Stomach smooth muscle (tissue), 2 donors: ENCODE measurements around the gene PDE4B.

ENCODE experiments used
- H3K27ac ChIP-seq: one replicate; pipeline ENCODE4 v1.7.0; 2013; ENCODE audit warnings: mild to moderate bottlenecking, low read length, inconsistent platforms
- H3K27me3 ChIP-seq, 2 donors: one replicate each; pipeline ENCODE4 v1.7.0; 2013; ENCODE audit warnings: low read length in 2 of 2; ENCODE audit not compliant: insufficient read depth in 2 of 2, control insufficient read depth in 1 of 2
- H3K36me3 ChIP-seq, 2 donors: one replicate each; pipeline ENCODE4 v1.7.0; 2013; ENCODE audit warnings: low read length in 2 of 2; ENCODE audit not compliant: control insufficient read depth in 2 of 2, insufficient read depth in 2 of 2
- H3K4me1 ChIP-seq: one replicate; pipeline ENCODE4 v1.7.0; 2013; ENCODE audit warnings: low read length; ENCODE audit not compliant: control insufficient read depth, insufficient read depth
- H3K4me3 ChIP-seq, 2 donors: one replicate each; pipeline ENCODE4 v1.7.0; 2013; ENCODE audit warnings: low read length in 2 of 2
- H3K9ac ChIP-seq, 2 donors: one replicate each; pipeline ENCODE4 v1.7.0; 2013; ENCODE audit warnings: low read length in 2 of 2, mild to moderate bottlenecking in 1 of 2
- H3K9me3 ChIP-seq, 2 donors: one replicate each; pipeline ENCODE4 v1.7.0; 2013; ENCODE audit warnings: low read length in 2 of 2; ENCODE audit not compliant: control insufficient read depth in 2 of 2
- donor health status: healthy.
- donor health status: Pancreatic carcinoma.

PDE4B gene

DNA sequence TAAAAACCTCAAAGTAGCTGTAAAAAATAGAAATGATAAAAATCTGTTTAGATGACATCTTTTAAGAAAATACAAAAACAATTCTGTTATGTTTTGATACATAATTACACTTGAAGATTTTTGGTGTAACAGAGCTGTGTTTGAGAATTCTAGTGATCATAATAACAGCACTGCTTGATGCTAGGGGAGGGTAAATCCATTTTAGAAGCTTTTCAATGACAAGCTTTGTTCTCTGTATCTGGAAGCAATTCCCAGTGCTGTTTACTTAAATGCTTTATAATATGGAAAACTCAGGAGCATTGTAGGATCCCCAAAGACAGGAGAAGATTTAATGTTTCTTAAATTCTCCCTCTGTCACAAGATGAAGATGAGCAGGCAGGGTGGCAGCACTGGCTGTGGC lies 359.3 kb downstream of the PDE4B start:
- Histone ChIP-seq H3K9me3 (no peaks in the 10 kb centered on the region), H3K36me3 (no peaks in the 10 kb centered on the region), H3K4me3 (no peak overlapping the region), H3K27me3 (no peaks in the 10 kb centered on the region), H3K27ac (no peak overlapping the region), H3K4me1 (no peaks in the 10 kb centered on the region), H3K9ac (no peak overlapping the region)

- Histone ChIP-seq H3K9ac (no peak overlapping the region), H3K9me3 (no peaks in the 10 kb centered on the region), H3K36me3 (no peaks in the 10 kb centered on the region), H3K4me3 (no peak overlapping the region), H3K4me1 (no peaks in the 10 kb centered on the region), H3K27me3 (no peaks in the 10 kb centered on the region), H3K27ac (no peak overlapping the region)
These were observed 361.7 kb downstream of the PDE4B start for GRCh38 chr1:66154394-66154793.

- no peaks in the 10 kb centered on the region for H3K9me3 ChIP-seq
- H3K27me3 ChIP-seq = no peaks in the 10 kb centered on the region
- no peaks in the 10 kb centered on the region for H3K4me1 ChIP-seq
- no peak overlapping the region for H3K9ac ChIP-seq
- no peak overlapping the region for H3K4me3 ChIP-seq
- no peaks in the 10 kb centered on the region for H3K36me3 ChIP-seq
- no peak overlapping the region for H3K27ac ChIP-seq
These were observed 363.4 kb downstream of the PDE4B start for GRCh38 chr1:66156144-66156543.

GRCh38 chr1:66159800-66160199 lies 367.1 kb downstream of the PDE4B start:
- Histone ChIP-seq H3K27ac (no peak overlapping the region), H3K9ac (no peak overlapping the region), H3K36me3 (no peaks in the 10 kb centered on the region), H3K4me1 (no peaks in the 10 kb centered on the region), H3K27me3 (no peaks in the 10 kb centered on the region), H3K9me3 (no peaks in the 10 kb centered on the region), H3K4me3 (no peak overlapping the region)

DNA sequence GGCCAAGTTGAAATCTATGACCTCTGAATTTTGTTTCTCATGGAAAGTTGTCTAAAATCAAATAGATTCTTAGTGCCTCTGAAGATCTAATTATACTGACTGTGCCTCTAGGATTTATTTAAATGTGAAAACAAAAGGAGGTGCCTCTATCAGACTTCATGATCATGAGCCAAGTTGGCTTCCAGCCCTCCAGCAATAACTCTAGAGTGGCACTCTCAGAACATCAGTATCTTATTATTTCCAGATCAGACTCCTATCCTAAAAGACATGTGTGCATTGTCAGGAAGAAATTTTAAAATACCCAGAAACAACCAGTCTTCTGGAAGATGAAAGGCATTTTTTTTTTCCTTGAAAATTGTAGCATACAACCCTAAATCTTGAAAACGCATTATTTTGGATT lies 368.0 kb downstream of the PDE4B start:
- H3K4me1 ChIP-seq = no peaks in the 10 kb centered on the region
- no peaks in the 10 kb centered on the region for H3K27me3 ChIP-seq
- H3K9me3 ChIP-seq = no peaks in the 10 kb centered on the region
- no peak overlapping the region for H3K27ac ChIP-seq
- no peak overlapping the region for H3K9ac ChIP-seq
- H3K36me3 ChIP-seq = no peaks in the 10 kb centered on the region
- H3K4me3 ChIP-seq = no peak overlapping the region

GRCh38 chr1:66166753-66167152 lies 374.1 kb downstream of the PDE4B start:
- no peaks in the 10 kb centered on the region for H3K9me3 ChIP-seq
- H3K36me3 ChIP-seq = no peaks in the 10 kb centered on the region
- no peak overlapping the region for H3K27ac ChIP-seq
- no peak overlapping the region for H3K9ac ChIP-seq
- H3K4me3 ChIP-seq = no peak overlapping the region
- peaks cover 10% of the 10 kb centered on the region for H3K4me1 ChIP-seq
- H3K27me3 ChIP-seq = no peaks in the 10 kb centered on the region

DNA sequence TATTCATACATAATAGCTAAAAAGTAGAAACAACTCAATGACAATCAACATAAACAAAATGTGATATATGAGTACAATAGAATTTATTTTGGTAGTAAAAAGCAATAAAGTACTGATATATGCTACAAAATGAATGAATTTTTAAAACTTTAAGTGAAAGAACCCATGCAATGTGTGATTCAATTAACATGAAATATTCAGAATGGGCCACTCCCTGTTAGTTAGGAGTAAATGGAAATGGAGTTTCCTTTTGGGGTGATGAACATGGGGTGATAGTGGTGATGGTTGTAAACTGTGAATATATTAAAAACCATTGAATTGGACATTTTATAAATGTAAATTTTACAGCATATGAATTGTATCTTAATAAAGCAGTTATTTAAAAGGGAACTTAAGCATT lies 374.6 kb downstream of the PDE4B start:
- H3K4me1 ChIP-seq = peaks cover 10% of the 10 kb centered on the region
- no peak overlapping the region for H3K9ac ChIP-seq
- no peaks in the 10 kb centered on the region for H3K9me3 ChIP-seq
- no peaks in the 10 kb centered on the region for H3K27me3 ChIP-seq
- H3K4me3 ChIP-seq = no peak overlapping the region
- H3K36me3 ChIP-seq = no peaks in the 10 kb centered on the region
- no peak overlapping the region for H3K27ac ChIP-seq

- Histone ChIP-seq H3K36me3 (no peaks in the 10 kb centered on the region), H3K9me3 (no peaks in the 10 kb centered on the region), H3K9ac (no peak overlapping the region), H3K27ac (no peak overlapping the region), H3K27me3 (no peaks in the 10 kb centered on the region), H3K4me1 (peaks cover 10% of the 10 kb centered on the region), H3K4me3 (no peak overlapping the region)
These were observed 375.8 kb downstream of the PDE4B start for GRCh38 chr1:66168467-66168887.

- Histone ChIP-seq H3K4me1 (peaks cover 10% of the 10 kb centered on the region), H3K36me3 (no peaks in the 10 kb centered on the region), H3K27ac (peak overlapping the region; percentile 53), H3K9ac (no peak overlapping the region), H3K4me3 (peak overlapping the region in 1 of 2 donors; percentile 14), H3K27me3 (no peaks in the 10 kb centered on the region), H3K9me3 (no peaks in the 10 kb centered on the region)
These were observed 376.4 kb downstream of the PDE4B start for GRCh38 chr1:66168948-66169671.

GRCh38 chr1:66172272-66172671 lies 379.6 kb downstream of the PDE4B start:
- Histone ChIP-seq H3K4me3 (no peak overlapping the region), H3K4me1 (peaks cover 18% of the 10 kb centered on the region), H3K9ac (no peak overlapping the region), H3K36me3 (no peaks in the 10 kb centered on the region), H3K27me3 (no peaks in the 10 kb centered on the region), H3K9me3 (no peaks in the 10 kb centered on the region), H3K27ac (no peak overlapping the region)

DNA sequence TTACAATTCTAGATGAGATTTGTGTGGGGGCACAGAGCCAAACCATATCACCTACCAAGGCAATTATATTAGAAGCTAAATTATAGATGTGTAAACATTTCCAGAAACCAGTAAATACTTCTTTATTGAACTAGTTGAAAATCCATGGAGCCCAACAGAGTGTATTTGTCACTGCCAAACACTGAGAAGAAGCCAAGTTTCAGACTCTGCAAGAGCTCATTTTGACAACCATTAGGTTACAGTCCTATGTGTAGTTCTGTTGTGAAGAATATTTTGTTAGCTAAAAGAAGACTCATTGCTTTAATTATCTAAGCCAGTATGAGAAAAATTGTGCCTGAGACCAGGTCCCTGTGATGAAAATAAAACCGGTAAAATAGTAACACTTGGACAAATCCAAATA lies 382.4 kb downstream of the PDE4B start:
- H3K27me3 ChIP-seq = no peaks in the 10 kb centered on the region
- no peak overlapping the region for H3K27ac ChIP-seq
- H3K4me3 ChIP-seq = no peak overlapping the region
- no peaks in the 10 kb centered on the region for H3K9me3 ChIP-seq
- H3K9ac ChIP-seq = no peak overlapping the region
- peaks cover 9% of the 10 kb centered on the region for H3K4me1 ChIP-seq
- H3K36me3 ChIP-seq = no peaks in the 10 kb centered on the region
